Heart left ventricle (tissue), 13 donors: ENCODE data around the gene CXADR.

Source experiments
- CTCF ChIP-seq, 12 donors: fragments of 200-600 bp; sonication (generic) in 4 of 12; IDR thresholded peaks; one replicate each; pipeline versions ENCODE4 v1.5.0 to v1.8.0; 2018 to 2022; ENCODE audit warnings: antibody characterized with exemption in 12 of 12, mild to moderate bottlenecking in 5 of 12
- POLR2A ChIP-seq, 2 donors: fragments of 450-650 bp; IDR thresholded peaks; one replicate each; pipeline ENCODE4 v1.6.1; 2017; ENCODE audit warnings: antibody characterized with exemption in 2 of 2, mild to moderate bottlenecking in 2 of 2, moderate library complexity in 2 of 2
- donor health status: ischemic (EF 13 %, LVEDD 7.1; RV severe dilation, severe dysfunction).
- donor health status: DM: no; HTN: yes; CAD: no.
- donor health status: DM: no; HTN: no; CAD: no.
- donor health status: ischemic (EF 25% LVEDD 6.9; RV normal size, moderate dysfunction).
- donor health status: ischemic (EF 25% LVEDD 5.7; RV mildly dilated, moderate dysfunction).
- donor health status: ischemic (EF 35%, LVEDD 5.7; RV mildly dilated, moderate dysfunction).
- donor health status: nonischemic (EF 11% LVEDD 7.7; RV severe dilation, severe dysfunction).
- donor health status: DM: yes; HTN: yes; CAD: no.
- donor health status: PGD.
- donor health status: ischemic (EF 29% LVEDD 5.4; RV normal size, mild dysfunction).
- donor health status: nonischemic (EF 23%, LVEDD 6.1; RV moderate dilation, normal function).

GRCh38 chr21:17554679-17555465 is 42.0 kb downstream of the CXADR start:
- TF ChIP-seq CTCF (IDR thresholded peaks at IDR 0.05) (peak in 4 of 12 donors; percentile 14 to 26 (median 16)), POLR2A (IDR thresholded peaks at IDR 0.05) (no peak)
